ENCODE measurements around the gene PCDH9. TPM values are rescaled to one million over a fixed set of nuclear protein-coding genes. Genes with fewer than 3 reads are reported as not detected.
"Not testable (repeated sequence)": the region's sequence is repeated elsewhere in the genome, so short reads cannot be mapped to it uniquely, and the experiment has no call there.

The PCDH9 gene
- total RNA-seq, 1 donor from 2014 or later = 10.4 TPM

DNA sequence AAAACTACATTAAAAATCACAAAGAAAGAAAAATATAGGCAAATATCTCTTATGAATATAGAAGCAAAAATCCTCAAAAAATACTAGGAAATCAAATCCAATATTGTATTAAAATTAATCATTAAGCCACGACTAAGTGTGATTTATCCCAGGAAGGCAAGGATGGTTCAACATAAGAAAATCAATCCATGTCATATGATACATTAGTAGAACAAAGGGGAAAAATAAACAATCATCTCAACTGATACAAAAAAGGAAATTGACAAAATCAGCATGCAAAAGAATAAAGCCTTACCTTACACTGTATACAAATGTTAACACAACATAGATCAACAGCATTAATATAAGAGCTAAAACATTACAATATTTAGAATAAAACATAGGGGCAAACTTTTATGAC lies 933.3 kb downstream of the PCDH9 start:
- DNase-seq (ENCODE audit: low read depth) (no peak), FAIRE-seq (no peak)
- H3K36me3 Mint-ChIP-seq (ENCODE audit: low read depth, unreplicated experiment) = no peaks in the 10 kb centered on the region
- H3K9ac ChIP-seq (ENCODE audit: low read length) = no peak overlapping the region
- no peaks in the 10 kb centered on the region for H3K27me3 Mint-ChIP-seq (ENCODE audit: low read depth, unreplicated experiment)
- no peaks in the 10 kb centered on the region for H3K4me1 ChIP-seq (ENCODE audit: insufficient read depth, low read length)
- H3K27ac ChIP-seq (ENCODE audit: low read depth, low read length) = no peak overlapping the region
- no peaks in the 10 kb centered on the region for H3K4me1 Mint-ChIP-seq (ENCODE audit: low read depth, unreplicated experiment)
- H4K20me1 ChIP-seq (ENCODE audit: insufficient read depth, low read length) = no peaks in the 10 kb centered on the region
- H3K27ac Mint-ChIP-seq (ENCODE audit: unreplicated experiment) = no peak overlapping the region
- no peaks in the 10 kb centered on the region for H3K9me3 ChIP-seq (ENCODE audit: insufficient read depth, low read depth, low read length)
- H3K27me3 ChIP-seq (ENCODE audit: insufficient read depth, low read length) = no peaks in the 10 kb centered on the region
- H3K36me3 ChIP-seq (ENCODE audit: insufficient read depth, low read length) = no peaks in the 10 kb centered on the region
- no peaks in the 10 kb centered on the region for H3K79me2 ChIP-seq (ENCODE audit: insufficient read depth, low read length)
- TF ChIP-seq EZH2 (IDR thresholded peaks at IDR 0.05; ENCODE audit: insufficient read depth, low read length) = no peak
- TF ChIP-seq, protein P1, sequence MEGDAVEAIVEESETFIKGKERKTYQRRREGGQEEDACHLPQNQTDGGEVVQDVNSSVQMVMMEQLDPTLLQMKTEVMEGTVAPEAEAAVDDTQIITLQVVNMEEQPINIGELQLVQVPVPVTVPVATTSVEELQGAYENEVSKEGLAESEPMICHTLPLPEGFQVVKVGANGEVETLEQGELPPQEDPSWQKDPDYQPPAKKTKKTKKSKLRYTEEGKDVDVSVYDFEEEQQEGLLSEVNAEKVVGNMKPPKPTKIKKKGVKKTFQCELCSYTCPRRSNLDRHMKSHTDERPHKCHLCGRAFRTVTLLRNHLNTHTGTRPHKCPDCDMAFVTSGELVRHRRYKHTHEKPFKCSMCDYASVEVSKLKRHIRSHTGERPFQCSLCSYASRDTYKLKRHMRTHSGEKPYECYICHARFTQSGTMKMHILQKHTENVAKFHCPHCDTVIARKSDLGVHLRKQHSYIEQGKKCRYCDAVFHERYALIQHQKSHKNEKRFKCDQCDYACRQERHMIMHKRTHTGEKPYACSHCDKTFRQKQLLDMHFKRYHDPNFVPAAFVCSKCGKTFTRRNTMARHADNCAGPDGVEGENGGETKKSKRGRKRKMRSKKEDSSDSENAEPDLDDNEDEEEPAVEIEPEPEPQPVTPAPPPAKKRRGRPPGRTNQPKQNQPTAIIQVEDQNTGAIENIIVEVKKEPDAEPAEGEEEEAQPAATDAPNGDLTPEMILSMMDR (IDR thresholded peaks at IDR 0.05; ENCODE audit: insufficient read depth, low read depth, low read length) = no peak
- H2AFZ ChIP-seq (ENCODE audit: low read depth, low read length) = no peak overlapping the region
- no peak overlapping the region for H3K4me3 ChIP-seq (ENCODE audit: insufficient read depth, low read depth, low read length)
- H3K4me3 Mint-ChIP-seq (ENCODE audit: unreplicated experiment) = no peak overlapping the region
- H3K9me3 Mint-ChIP-seq (ENCODE audit: unreplicated experiment) = no peaks in the 10 kb centered on the region
- no peak overlapping the region for H3K4me2 ChIP-seq (ENCODE audit: low read length)

DNA sequence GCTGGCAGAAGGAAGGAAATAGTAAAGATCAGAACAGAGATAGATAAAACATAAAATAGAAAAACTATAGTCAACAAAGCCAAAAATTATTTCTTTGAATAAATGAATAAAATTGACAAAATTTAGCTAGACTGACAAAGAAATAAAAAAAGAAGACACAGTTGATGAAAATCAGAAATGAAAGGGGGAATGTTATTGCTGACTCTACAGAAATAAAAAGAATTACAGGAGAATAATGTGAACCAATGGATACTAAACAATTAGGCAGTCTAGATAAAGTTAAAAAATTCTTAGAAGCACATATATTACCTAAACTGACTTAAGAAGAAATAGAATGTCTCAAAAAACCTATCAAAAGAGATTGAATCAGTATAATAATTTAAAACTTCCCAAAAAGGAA lies 933.8 kb downstream of the PCDH9 start:
- Histone ChIP-seq H3K4me2 (ENCODE audit: low read length) (no peak overlapping the region), H4K20me1 (ENCODE audit: insufficient read depth, low read length) (no peaks in the 10 kb centered on the region), H2AFZ (ENCODE audit: low read depth, low read length) (no peak overlapping the region), H3K4me3 (ENCODE audit: insufficient read depth, low read depth, low read length) (no peak overlapping the region), H3K27me3 (ENCODE audit: insufficient read depth, low read length) (no peaks in the 10 kb centered on the region), H3K36me3 (ENCODE audit: insufficient read depth, low read length) (no peaks in the 10 kb centered on the region), H3K79me2 (ENCODE audit: insufficient read depth, low read length) (no peaks in the 10 kb centered on the region), H3K27ac (ENCODE audit: low read depth, low read length) (no peak overlapping the region), H3K9ac (ENCODE audit: low read length) (no peak overlapping the region), H3K4me1 (ENCODE audit: insufficient read depth, low read length) (no peaks in the 10 kb centered on the region), H3K9me3 (ENCODE audit: insufficient read depth, low read depth, low read length) (no peaks in the 10 kb centered on the region)
- DNase-seq (ENCODE audit: low read depth) = no peak
- no peak overlapping the region for H3K27ac Mint-ChIP-seq (ENCODE audit: unreplicated experiment)
- H3K36me3 Mint-ChIP-seq (ENCODE audit: low read depth, unreplicated experiment) = no peaks in the 10 kb centered on the region
- no peak for TF ChIP-seq EZH2 (IDR thresholded peaks at IDR 0.05; ENCODE audit: insufficient read depth, low read length)
- TF ChIP-seq, protein P1 (IDR thresholded peaks at IDR 0.05; ENCODE audit: insufficient read depth, low read depth, low read length) = no peak
- FAIRE-seq = no peak
- H3K4me1 Mint-ChIP-seq (ENCODE audit: low read depth, unreplicated experiment) = no peaks in the 10 kb centered on the region
- H3K4me3 Mint-ChIP-seq (ENCODE audit: unreplicated experiment) = no peak overlapping the region
- H3K9me3 Mint-ChIP-seq (ENCODE audit: unreplicated experiment) = no peaks in the 10 kb centered on the region
- no peaks in the 10 kb centered on the region for H3K27me3 Mint-ChIP-seq (ENCODE audit: low read depth, unreplicated experiment)

DNA sequence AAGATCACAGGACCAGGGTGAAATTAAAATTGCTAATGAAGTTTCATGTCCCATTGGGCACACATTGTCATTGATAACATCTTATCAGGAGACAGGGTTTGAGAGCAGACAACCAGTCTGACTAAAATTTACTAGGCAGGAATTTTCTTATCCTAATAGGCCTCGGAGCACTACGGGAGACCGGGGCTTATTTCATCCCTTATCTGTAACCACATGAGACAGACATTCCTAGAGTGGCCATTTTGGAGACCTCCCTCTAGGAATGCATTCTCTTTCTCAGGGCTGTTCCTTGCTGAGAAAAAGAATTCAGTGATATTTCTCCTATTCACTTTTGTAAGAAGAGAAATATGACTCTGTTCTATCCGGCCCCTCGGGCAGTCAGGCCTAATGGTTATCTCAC lies 943.3 kb downstream of the PCDH9 start:
- not testable (repeated sequence) for H4K20me1 ChIP-seq (ENCODE audit: insufficient read depth, low read length); H3K9ac ChIP-seq (ENCODE audit: low read length); H3K9me3 ChIP-seq (ENCODE audit: insufficient read depth, low read depth, low read length); H3K4me3 ChIP-seq (ENCODE audit: insufficient read depth, low read depth, low read length); H3K4me1 Mint-ChIP-seq (ENCODE audit: low read depth, unreplicated experiment); H3K27ac Mint-ChIP-seq (ENCODE audit: unreplicated experiment); H3K36me3 Mint-ChIP-seq (ENCODE audit: low read depth, unreplicated experiment); H3K27me3 ChIP-seq (ENCODE audit: insufficient read depth, low read length); DNase-seq (ENCODE audit: low read depth); H3K27me3 Mint-ChIP-seq (ENCODE audit: low read depth, unreplicated experiment); H3K79me2 ChIP-seq (ENCODE audit: insufficient read depth, low read length); H3K36me3 ChIP-seq (ENCODE audit: insufficient read depth, low read length); FAIRE-seq; H3K27ac ChIP-seq (ENCODE audit: low read depth, low read length); H3K4me2 ChIP-seq (ENCODE audit: low read length); H3K9me3 Mint-ChIP-seq (ENCODE audit: unreplicated experiment); H2AFZ ChIP-seq (ENCODE audit: low read depth, low read length); H3K4me3 Mint-ChIP-seq (ENCODE audit: unreplicated experiment); H3K4me1 ChIP-seq (ENCODE audit: insufficient read depth, low read length)

Data from astrocyte (in vitro differentiated cells and primary cell).